ENCODE data around the gene CACNG5.

The CACNG5 gene

DNA sequence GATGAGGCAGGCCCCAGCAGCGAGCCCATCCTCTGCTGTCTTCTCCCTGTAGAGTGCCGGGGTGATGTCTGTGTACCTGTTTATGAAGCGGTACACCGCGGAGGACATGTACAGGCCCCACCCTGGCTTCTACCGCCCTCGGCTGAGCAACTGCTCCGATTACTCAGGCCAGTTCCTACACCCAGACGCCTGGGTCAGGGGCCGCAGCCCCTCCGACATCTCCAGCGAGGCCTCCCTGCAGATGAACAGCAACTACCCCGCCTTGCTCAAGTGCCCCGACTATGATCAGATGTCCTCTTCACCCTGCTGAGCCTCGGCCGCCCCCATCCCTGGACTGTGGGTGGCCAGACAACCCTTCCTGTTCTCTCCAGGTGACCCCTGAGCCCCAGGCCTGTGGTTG is 50.0 kb downstream of the CACNG5 start:
- no peak overlapping the region for H3K27ac ChIP-seq (ENCODE audit: poor library complexity, severe bottlenecking)
- no peaks in the 10 kb centered on the region for H3K4me1 ChIP-seq (ENCODE audit: insufficient read depth, poor library complexity, severe bottlenecking)
- TF ChIP-seq, protein P1, sequence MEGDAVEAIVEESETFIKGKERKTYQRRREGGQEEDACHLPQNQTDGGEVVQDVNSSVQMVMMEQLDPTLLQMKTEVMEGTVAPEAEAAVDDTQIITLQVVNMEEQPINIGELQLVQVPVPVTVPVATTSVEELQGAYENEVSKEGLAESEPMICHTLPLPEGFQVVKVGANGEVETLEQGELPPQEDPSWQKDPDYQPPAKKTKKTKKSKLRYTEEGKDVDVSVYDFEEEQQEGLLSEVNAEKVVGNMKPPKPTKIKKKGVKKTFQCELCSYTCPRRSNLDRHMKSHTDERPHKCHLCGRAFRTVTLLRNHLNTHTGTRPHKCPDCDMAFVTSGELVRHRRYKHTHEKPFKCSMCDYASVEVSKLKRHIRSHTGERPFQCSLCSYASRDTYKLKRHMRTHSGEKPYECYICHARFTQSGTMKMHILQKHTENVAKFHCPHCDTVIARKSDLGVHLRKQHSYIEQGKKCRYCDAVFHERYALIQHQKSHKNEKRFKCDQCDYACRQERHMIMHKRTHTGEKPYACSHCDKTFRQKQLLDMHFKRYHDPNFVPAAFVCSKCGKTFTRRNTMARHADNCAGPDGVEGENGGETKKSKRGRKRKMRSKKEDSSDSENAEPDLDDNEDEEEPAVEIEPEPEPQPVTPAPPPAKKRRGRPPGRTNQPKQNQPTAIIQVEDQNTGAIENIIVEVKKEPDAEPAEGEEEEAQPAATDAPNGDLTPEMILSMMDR (IDR thresholded peaks at IDR 0.05; ENCODE audit: poor library complexity, severe bottlenecking), result no peak
- no peak overlapping the region for H3K4me3 ChIP-seq (ENCODE audit: severe bottlenecking)
- ATAC-seq (ENCODE audit: low read depth) (no peak), DNase-seq (ENCODE audit: low spot score) (no peak)
- H3K27me3 ChIP-seq (ENCODE audit: insufficient read depth, poor library complexity, severe bottlenecking), result no peaks in the 10 kb centered on the region
- no peaks in the 10 kb centered on the region for H3K36me3 ChIP-seq (ENCODE audit: low read depth)
- H3K9me3 ChIP-seq (ENCODE audit: severe bottlenecking), result no peaks in the 10 kb centered on the region

DNA sequence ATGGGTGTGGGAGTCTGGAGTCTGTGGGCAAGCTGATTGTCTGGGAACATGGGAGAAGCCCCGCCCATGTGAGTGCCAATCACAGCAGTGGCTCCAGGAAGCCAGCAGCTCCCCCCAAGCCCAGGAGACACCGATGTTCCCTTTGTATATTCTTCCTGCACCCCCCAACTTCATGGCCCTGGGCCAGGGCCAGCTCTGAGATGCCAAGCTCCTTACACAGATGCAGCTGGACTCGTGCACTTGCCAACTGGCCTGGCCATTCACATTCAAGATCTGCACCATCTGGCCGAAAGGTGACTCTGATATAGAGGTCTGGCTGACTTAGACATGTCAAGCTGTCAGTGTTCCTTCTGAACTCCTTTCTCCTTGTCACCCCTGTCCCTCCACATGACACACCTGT is 50.5 kb downstream of the CACNG5 start:
- Histone ChIP-seq H3K9me3 (ENCODE audit: severe bottlenecking) (no peaks in the 10 kb centered on the region), H3K27ac (ENCODE audit: poor library complexity, severe bottlenecking) (no peak overlapping the region), H3K27me3 (ENCODE audit: insufficient read depth, poor library complexity, severe bottlenecking) (no peaks in the 10 kb centered on the region), H3K4me1 (ENCODE audit: insufficient read depth, poor library complexity, severe bottlenecking) (no peaks in the 10 kb centered on the region), H3K36me3 (ENCODE audit: low read depth) (no peaks in the 10 kb centered on the region), H3K4me3 (ENCODE audit: severe bottlenecking) (no peak overlapping the region)
- ATAC-seq (ENCODE audit: low read depth) (no peak), DNase-seq (ENCODE audit: low spot score) (no peak)
- TF ChIP-seq, protein P1 (IDR thresholded peaks at IDR 0.05; ENCODE audit: poor library complexity, severe bottlenecking), result no peak

DNA sequence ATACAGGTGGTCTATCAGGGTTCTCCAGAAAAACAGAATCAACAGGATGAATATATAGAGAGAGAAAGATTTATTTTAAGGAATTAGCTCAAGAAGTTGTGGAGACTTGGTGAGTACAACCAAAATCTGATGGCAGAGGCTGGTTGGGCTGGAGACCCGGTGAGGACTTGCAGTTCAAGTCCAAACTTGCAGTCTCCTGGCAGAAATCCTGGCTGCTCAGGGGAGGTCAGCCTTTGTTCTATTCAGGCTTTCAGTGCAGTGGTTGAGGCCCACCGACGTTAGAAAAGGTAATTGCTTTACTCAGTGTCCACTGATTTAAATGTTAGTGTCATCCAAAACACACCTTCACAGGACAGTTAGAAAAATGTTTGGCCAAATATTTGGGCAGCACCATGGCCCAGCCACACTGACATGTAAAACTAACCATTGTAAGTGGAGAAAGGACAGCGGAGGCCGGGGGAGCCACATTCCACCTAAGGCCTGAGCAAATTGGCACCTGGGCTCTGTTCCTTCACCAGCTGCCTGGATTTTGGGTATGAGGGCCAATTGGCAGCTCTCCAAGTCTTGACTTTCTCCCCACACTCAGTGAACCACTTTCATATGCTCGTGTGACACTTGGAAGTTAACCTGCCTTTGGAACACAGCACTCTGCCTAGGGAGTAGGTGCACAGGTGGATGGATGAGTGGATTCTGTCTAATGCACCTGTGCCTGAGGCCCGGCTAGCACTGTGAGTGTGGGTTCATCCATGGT is 54.7 kb downstream of the CACNG5 start:
- Histone ChIP-seq H3K27ac (ENCODE audit: poor library complexity, severe bottlenecking) (no peak overlapping the region), H3K36me3 (ENCODE audit: low read depth) (no peaks in the 10 kb centered on the region), H3K4me1 (ENCODE audit: insufficient read depth, poor library complexity, severe bottlenecking) (no peaks in the 10 kb centered on the region), H3K27me3 (ENCODE audit: insufficient read depth, poor library complexity, severe bottlenecking) (no peaks in the 10 kb centered on the region), H3K4me3 (ENCODE audit: severe bottlenecking) (no peak overlapping the region), H3K9me3 (ENCODE audit: severe bottlenecking) (no peaks in the 10 kb centered on the region)
- DNase-seq (ENCODE audit: low spot score), result no peak
- ATAC-seq (ENCODE audit: low read depth), result no peak
- TF ChIP-seq, protein P1 (IDR thresholded peaks at IDR 0.05; ENCODE audit: poor library complexity, severe bottlenecking), result no peak

DNA sequence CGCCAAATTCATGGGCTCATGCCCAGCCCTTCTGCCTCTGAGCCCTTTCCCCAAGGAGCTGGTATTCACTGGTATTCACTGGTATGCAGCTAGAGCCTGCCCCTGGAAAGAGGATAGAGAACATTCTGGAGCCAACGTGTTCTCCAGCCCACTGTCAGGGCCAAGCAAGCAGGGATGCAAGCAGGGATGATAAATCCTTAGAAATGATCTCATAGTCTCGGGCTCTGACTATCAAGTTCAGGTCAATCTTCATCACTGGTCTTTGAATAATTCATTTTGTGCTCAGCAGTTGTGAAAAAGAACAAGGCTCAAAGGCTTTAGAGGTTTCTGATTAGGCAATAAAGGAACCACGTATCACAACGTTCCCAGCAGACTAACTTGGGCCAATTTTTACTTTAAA is 57.3 kb downstream of the CACNG5 start:
- H3K27ac ChIP-seq (ENCODE audit: poor library complexity, severe bottlenecking), result no peak overlapping the region
- no peak overlapping the region for H3K4me3 ChIP-seq (ENCODE audit: severe bottlenecking)
- DNase-seq (ENCODE audit: low spot score), result no peak
- ATAC-seq (ENCODE audit: low read depth), result no peak
- H3K9me3 ChIP-seq (ENCODE audit: severe bottlenecking), result no peaks in the 10 kb centered on the region
- no peaks in the 10 kb centered on the region for H3K36me3 ChIP-seq (ENCODE audit: low read depth)
- TF ChIP-seq, protein P1 (IDR thresholded peaks at IDR 0.05; ENCODE audit: poor library complexity, severe bottlenecking), result no peak
- H3K4me1 ChIP-seq (ENCODE audit: insufficient read depth, poor library complexity, severe bottlenecking), result no peaks in the 10 kb centered on the region
- no peaks in the 10 kb centered on the region for H3K27me3 ChIP-seq (ENCODE audit: insufficient read depth, poor library complexity, severe bottlenecking)

DNA sequence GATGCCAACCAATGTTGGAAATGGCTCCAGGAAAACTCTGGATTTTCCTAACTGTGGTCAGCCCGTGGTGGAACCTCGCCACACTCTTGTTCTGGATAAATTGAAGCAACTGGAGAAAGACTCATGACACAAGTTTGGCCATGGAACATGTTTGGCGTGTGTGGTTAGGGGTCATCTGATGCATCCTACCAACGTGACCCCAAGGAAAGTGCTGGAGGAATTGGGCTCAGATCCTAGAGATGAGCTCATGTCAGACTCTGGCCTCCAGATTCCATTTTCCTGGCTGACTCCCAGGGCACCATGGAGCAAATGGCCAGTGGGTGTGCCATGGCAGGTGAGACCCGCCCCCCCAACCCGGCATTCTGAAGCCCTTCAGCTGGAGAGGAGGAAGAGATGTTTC is 58.5 kb downstream of the CACNG5 start:
- no peak overlapping the region for H3K4me3 ChIP-seq (ENCODE audit: severe bottlenecking)
- no peaks in the 10 kb centered on the region for H3K27me3 ChIP-seq (ENCODE audit: insufficient read depth, poor library complexity, severe bottlenecking)
- TF ChIP-seq, protein P1 (IDR thresholded peaks at IDR 0.05; ENCODE audit: poor library complexity, severe bottlenecking), result no peak
- H3K4me1 ChIP-seq (ENCODE audit: insufficient read depth, poor library complexity, severe bottlenecking), result no peaks in the 10 kb centered on the region
- H3K27ac ChIP-seq (ENCODE audit: poor library complexity, severe bottlenecking), result no peak overlapping the region
- no peak for ATAC-seq (ENCODE audit: low read depth)
- no peak for DNase-seq (ENCODE audit: low spot score)
- no peaks in the 10 kb centered on the region for H3K9me3 ChIP-seq (ENCODE audit: severe bottlenecking)
- H3K36me3 ChIP-seq (ENCODE audit: low read depth), result no peaks in the 10 kb centered on the region
